NCI-H1092 treated with DMSO at 0.1 percent for 48 hours (cell line): ENCODE measurements around the gene ZNF480.
"Not testable (repeated sequence)": the region's sequence is repeated elsewhere in the genome, so short reads cannot be mapped to it uniquely, and the experiment has no call there.

Experiments used
- DNase-seq: peaks from one replicate; lab custom pipeline; 2025; lab: John Stamatoyannopoulos, UW

Gene ZNF480

DNA sequence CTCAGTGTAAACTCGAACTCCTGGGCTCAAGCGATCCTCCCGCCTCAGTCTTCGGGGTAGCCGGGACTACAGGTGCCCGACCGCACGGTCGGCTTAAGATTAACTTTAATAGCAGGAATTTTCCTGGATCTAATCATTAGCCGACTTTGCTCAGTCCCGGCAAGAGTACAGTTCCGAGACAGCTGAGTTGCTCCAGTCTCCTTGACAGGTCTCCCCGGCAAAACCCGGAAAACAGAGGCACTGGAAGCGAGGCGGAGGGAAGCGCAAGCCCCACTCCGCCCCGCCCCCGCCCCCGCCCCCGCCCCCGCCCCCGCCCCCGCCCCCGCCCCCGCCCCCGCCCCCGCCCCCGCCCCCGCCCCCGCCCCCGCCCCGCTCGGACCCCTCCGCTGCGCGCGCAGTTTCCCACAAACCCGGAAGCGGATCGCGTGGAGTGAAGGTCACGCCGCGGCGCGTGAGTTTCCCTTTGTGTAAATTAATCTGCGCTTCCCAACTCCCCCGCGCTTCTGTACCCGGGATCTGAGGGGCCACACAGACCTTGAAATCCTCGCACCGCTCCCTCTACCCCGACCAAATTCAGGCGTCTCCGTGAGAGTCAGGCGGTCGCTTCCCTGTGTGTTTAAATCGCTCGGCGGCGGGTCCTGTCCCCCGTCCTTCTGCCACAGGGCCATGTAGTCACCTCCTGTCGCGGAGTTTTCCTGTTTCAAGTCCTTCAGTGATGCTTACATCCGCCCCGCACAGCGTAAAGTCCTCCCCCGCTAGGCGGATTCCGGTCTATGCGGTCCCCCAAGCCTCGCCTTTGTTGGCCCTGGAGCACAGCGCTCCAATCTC, at the start of gene ZNF480:
Gene ZNF480, plus strand, starts transcription at position 397 of the 828 bp plus-strand sequence. CDS start 3,244 bp downstream, outside the sequence.
- DNase-seq: peak; percentile 51

DNA sequence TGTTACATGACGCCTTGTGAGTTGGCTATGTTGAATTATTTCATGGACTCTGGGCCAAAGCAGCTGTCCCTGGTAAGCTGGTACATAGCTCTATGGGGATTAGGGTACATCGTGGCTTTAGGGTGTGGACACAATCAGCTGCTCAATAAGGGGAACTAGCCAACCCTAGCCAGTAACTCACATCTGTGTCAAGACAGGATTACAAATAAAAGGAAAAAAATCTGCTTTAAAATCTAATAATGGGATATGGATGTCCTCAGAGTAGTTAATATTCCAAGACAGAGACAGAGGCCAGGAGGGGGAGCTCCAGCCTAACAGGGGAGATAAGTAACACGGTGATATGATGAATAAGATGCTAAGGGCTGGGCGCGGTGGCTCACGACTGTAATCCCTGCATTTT, 48.7 kb upstream of the ZNF480 start:
- DNase-seq: peak; percentile 13

DNA sequence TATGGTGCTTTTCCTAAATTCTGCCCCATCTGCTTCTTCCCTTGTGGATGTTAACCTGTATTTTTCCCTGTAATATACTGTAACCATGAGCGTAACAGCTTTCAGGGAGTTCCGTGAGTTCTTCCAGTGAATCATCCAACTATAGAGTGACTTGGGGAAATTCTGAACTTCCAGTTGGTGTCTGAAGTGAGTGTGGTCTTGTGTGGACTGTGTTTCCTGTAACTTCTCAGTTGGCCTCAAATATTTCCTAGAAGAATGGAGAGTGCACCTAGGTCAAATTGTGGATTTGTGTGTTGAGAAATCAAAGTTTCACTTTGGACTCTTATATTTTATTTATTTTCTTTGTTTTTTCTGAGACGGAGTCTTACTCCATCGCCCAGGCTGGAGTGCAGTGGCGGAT, 38.5 kb upstream of the ZNF480 start:
- no peak for DNase-seq

DNA sequence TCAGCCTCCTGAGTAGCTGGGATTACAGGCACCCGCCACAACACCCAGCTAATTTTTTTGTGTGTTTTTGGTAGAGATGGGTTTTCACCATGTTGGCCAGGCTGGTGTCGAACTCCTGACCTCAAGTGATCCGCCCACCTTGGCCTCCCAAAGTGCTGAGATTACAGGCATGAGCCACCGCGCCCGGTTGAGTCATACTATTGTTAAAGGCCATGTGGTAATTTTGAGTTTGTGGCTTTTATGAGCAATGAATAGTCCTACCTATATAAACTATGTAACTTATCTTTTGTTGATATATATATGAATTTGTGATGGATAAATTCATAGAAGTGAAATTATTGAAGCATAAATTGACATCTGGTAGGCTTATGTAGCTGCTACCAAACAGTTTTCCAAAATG, 31.4 kb upstream of the ZNF480 start:
- not testable (repeated sequence) for DNase-seq

DNA sequence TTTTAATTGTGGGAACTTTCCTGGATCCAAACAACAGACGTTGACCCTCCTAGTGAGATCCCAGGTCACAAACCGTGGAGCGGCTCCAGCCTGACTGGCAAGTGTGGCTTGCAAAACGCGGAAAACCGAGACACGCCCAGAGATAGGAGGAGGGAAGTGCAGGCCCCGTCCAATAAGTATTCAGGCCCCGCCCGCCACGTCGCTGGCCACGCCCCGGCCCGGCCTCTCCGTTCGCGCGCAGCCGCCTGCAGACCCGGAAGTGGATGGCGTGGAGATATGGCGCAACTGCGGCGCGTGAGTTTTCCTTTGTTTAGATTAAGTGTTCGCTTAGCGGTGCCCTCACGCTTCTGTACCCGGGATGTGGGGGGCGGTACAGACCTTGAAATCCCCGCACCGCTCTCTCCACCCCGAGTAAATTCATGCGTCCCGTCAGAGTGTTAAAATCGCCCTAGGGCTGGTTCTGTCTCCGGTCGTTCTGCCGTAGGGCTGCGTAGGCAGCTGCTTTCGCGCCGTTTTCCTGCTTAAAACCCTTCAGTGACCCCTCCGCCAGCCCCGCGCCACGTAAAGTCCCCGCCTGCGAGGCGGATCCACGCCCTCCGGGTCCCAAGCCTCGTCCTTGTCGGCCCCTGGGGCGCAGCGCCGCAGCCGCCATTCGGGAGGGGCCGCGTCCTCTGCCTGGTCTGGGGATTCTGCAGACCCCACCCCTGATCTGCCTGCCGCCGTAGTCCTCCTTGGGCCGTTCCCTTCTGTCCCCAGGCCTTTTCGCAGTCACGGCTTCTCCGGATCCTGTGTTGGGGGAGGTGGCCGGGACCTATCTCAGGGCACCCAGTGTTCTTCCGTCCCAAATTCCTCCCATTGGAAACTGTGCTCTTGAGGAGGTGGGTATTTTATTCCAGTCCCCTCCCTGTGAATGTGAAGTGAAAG, 27.4 kb upstream of the ZNF480 start, which contains the start of gene ZNF766:
Gene ZNF766, plus strand, starts transcription at position 250 of the 924 bp plus-strand sequence. Its CDS starts 27 bp downstream, at position 277.
- DNase-seq: peak; percentile 91

DNA sequence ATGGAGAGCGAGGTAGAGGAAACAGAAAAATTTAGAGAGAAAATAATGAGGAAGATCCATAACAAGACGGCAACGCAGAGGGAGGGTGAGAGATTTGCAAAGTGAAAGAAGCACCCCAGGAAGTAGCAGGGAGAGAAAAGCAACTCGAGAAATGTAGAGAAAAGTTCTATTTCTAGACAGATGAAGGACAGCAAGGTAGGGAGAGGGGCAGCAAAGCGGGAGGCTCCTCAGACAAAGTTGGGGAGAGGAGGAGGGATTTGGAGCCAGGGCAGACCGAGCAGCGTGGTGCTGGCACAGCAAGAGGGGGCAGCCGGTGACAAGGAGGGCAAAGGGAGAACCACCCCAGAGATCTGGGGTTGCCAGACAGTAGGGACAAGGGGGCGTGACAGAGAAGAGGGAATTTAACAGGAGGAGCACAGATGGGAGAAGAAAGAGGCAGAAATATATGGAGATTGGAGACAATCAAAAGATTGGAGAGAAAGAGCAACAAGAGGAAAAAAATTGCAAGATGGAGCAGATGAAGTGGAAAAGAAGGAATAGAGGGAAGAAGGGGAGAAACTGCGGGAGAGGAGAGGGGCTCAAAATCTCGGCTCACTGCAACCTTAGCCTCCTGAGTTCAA, 26.6 kb upstream of the ZNF480 start:
- no peak for DNase-seq

DNA sequence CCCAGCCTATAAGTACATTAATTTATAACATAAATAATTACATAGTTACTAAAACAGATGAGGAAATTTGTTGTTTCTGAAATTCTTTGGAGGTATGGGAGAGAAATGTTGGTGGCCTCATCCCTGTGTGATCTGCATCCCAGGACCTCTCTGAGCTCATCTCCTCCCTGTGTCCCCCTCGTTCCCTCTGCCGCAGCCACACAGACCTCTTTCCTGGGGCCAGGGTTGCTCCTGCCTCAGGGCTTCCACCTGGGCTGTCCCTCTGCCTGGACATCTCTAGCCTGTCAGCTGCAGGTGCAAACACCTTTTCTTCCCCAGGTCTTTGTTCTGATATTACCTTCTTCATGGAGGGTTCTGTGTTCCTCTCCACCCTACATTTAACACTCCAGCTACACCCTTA, 23.7 kb upstream of the ZNF480 start:
- no peak for DNase-seq

DNA sequence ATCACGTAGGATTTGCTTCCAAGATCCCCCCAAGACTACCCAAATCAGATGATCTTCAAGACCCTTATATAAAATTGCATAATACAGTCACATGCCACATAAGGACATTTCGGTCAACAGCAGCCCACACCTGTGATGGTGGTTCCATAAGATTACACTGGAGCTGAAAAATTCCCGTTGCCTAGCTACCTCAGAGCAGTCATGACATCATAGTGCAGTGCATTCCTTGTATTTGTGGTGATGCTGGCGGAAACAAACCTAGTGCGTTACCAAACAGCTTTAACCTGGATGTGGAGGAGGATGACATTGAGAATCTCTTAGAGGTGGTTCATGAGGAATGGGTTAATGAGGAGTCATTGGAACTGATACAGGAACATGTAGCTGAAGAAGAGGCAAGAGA, 22.8 kb upstream of the ZNF480 start:
- no peak for DNase-seq

DNA sequence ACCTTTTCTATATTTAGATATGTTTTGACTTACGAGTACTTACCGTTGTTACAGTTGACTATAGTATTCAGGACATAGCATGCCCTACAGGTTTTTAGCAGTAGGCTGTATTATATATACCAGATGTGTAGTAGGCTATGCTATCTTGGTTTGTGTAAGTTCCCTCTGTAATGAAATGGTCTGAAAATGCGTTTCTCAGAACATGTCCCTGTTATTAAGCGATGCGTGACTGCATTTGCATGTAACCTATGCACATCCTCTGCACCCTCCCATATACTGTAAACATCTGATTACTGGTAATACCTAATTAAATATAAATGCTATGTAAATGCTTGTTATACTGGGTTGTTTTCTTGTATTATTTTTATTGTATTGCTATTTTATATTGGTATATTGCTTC, 21.0 kb upstream of the ZNF480 start:
- no peak for DNase-seq

DNA sequence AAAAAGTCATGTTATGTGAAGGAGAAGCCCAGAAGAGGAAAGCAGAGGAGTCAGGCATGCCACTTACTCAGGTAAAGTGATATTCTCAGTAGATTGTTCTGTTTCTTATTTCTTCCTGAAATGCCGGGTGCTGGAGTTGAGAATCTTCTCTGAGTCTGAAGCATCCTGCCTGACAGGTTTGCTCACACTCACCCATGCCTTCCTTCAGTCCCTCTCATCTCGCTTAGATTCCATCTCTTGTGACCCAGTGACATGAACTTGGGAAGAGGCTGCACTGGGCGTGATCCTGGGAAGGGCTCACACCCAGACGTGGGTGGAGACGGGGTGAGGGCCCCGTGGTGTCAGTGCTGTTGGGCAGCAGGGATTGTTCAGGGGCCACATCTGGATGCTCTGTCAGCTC, 19.5 kb upstream of the ZNF480 start:
- no peak for DNase-seq

DNA sequence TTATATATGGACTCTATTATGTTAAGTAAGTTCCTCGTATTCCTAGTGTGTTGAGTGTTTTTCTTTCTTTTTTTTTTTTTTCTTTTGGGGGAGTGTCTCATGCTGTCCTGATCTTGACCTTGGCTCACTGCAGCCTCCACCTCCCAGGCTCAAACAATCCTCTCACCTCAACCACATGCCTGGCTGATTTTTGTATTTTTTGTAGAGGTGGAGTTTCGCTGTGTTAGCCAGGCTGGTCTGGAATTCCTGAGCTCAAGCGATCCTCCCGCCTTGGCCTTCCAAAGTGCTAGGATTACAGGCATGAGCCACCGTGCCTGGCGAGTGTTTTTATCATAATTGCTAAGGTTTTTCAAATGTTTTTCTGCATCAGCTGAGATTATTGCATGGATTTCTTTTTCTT, 10.7 kb upstream of the ZNF480 start:
- DNase-seq: no peak

DNA sequence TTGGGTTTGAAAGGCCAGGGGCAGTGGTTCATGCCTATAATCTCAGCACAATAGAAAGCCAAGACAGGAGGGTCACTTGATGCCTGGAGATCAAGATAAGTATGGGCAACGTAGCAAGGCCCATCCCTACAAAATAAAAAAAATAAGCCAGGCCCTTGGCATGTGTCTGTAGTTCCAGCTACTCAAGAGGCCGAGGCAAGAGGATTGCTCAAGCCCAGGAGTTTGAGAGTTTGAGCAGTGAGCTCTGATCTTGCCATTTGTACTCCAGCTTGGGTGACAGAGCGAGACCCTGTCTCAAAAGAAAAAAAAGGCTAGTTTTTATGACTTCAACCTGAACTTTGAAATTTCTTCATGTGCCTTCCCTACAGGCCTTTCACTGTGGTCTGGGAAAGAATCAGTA, 5.2 kb upstream of the ZNF480 start:
- DNase-seq: no peak

DNA sequence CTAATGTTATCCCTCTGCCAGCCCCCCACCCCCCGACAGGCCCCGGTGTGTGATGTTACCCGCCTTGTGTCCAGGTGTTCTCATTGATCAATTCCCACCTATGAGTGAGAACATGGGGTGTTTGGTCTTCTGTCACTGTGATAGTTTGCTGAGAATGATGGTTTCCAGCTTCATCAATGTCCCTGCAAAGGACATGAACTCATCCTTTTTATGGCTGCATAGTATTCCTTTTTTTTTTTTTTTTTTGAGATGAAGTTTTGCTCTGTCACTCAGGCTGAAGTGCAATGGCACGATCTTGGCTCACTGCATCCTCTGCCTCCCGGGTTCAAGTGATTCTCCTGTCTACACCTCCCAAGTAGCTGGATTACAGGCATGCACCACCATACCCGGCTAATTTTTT, 4.0 kb upstream of the ZNF480 start:
- not testable (repeated sequence) for DNase-seq

DNA sequence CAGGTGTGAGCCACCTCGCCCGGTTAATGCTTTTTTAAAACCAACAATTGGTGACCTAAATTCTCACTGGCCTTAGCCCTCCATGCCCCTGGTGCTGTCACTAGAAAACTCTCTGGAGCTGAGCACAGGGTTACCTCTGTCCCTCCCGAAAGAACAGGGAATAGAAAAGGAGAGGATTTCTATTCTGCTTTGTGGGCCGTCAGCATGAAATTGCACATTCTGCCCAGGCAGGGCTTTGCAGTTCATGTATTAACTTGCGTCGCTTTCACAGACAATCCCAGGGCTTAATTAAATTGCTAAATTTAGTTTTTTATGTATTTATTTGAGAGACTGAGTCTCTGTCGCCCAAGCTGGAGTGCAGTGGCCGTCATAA, 583 bp upstream of the ZNF480 start:
- no peak for DNase-seq

DNA sequence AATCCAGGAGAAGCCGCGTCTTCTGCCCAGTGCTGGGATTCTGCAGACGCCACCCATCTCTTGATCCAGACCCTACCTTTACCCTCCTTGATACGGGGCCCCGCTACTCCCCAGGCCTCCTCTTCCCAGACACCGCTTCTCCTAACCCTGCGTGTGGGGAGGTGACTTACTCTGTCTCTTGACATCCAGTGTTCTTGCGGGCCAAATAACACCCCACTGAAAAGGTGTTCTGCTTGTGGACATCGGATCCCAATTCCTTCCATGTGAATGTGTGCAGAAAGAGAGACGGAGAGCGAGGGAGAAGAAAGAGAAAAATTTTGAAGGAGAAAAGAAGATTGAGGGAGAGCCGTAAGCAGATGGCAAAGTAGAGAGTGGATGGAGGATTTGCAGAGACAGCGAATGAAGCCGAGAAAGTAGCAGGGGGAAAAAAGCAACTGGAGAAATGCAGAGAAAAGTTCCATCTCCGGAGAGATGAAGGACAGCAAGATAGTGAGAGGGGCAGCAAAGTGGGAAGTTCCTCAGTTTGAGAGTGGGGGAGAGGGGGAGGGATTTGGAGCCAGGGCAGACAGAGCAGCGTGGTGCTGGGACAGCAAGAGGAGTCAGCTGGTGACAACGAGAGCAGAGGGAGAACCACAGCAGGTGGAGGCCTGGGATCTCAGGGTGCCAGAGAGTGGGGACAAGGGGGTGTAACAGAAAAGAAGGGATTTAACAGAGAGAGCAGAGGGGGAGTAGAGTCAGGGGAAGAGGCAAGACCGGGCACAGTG, 814 bp downstream of the ZNF480 start:
- no peak for DNase-seq

DNA sequence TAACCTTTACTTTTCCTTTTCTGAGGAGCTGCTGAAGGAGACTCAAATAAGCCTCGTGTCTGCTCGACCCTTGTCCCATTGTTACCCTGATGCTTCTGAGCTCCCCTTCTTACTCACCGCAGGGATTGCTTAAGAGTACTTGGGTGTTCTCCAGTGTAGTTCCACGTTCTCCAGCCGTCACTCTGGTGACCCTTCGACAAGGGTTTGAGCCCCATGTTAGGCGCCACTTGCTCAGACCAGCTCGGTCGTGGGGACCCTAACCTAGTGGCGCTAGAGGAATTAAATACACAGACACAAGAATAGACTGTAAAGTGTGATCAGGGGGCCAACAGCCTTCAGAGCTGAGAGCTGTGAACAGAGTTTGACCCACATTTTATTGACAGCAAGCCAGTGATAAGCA, 10.3 kb downstream of the ZNF480 start:
- DNase-seq: no peak

DNA sequence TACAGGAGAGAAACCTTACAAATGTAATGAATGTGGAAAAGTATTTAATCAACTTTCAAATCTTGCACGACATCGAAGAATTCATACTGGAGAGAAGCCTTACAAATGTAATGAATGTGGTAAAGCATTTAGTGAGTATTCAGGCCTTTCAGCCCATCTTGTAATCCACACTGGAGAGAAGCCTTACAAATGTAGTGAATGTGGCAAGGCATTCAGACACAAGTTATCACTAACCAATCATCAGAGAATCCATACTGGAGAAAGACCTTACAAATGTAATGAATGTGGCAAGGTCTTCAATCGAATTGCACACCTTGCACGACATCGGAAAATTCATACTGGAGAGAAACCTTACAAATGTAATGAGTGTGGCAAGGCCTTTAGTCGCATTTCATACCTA, 25.5 kb downstream of the ZNF480 start:
- no peak for DNase-seq

DNA sequence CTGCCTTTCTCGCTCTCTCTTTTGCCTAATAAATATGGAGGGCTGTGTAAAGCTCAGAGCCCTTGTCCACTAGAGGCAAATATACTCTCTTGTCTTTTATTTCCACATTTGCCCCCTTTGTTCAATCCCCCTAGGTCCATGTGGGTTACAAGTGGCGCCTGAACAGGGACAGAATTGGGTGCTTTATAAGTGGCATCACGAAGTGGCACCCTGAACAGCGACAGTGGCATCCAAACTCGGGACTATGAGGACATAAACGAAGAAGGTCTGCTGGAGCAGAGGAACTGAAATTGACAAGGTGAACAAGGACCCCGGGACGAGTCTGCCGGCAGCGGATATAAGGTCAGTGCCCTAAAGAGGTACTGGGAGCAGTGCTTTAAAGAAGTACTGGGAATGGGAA, 34.8 kb downstream of the ZNF480 start:
- no peak for DNase-seq

DNA sequence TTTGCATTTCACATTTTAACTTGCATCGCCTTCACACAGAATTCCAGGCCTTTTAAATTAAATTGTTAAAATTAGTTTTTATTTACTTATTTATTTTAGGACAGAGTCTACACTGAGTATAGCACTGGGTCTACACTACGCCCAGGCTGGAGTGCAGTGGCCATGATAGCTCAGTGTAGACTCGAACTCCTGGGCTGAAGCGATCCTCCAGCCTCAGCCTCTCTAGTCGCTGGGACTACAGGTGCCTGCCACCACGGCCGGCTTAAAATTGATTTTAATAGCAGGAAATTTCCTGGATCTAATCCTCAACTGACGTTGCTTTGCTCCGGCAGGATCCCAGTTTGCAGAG, 38.8 kb downstream of the ZNF480 start:
- DNase-seq: no peak

DNA sequence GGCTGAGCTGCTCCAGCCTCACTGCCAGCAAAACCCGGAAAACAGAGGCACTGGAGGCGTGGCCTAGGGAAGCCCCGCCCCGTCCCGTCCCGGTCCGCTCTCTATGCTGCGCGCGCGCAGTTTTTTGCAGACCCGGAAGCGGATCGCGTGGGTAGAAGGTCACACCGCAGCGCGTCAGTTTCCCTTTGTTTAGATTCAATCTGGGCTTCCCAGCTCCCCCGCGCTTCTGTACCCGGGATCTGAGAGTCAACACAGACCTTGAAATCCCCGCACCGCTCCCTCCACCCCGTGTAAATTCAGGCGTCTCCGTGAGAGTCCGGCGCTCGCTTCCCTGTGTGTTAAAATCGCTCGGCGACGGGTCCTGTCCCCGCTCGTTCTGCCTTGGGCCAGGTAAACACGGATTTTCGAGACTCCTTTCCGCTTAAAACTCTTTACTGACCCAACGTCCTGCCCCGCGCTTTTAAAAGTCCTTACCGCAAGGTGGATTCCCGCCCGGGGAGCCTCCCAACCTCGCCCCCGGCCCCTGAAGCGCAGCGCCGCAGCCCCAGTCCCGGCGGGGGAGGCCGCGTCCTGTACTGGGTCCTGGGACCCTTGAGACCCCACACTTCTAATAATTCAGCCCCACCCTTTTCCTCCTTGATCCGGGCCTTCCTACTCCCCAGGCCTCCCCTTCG, 39.3 kb downstream of the ZNF480 start, which contains the start of gene ZNF610:
Gene ZNF610, plus strand, starts transcription at position 127 of the 674 bp plus-strand sequence. CDS start 12,930 bp downstream, outside the sequence.
- peak; percentile 72 for DNase-seq

DNA sequence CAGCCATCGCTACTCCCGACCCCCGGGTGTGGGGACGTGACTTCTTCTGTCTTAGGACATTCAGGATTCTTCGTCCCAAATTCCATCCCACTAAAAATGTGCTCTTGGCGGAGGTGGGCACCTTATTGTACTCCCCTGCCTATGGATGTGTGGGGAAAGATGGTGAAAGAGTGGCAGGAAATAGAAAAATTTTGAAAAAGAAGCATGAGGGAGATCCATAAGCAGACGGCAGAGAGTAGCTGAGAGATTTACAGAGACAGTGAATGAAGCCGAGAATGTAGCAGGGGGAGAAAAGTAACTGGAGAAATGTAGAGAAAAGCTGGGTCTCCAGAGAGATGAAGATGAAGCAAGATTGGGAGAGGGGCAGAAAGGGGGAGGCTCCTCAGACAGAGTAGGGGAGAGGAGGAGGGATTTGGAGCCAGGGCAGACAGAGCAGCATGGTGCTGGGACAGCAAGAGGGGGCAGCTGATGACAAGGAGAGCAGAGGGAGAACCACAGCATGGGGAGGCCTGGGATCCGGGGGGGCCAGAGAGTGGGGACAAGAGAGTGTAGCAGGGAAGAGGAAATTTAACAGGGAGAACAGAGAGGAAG, 39.9 kb downstream of the ZNF480 start:
- no peak for DNase-seq
